Stomach (tissue), 4 donors: ENCODE results near the gene FBXL16.

Experiments
- EP300 ChIP-seq: sonication (generic); formaldehyde crosslinking; IDR thresholded peaks from one replicate; pipeline ENCODE4 v1.6.1; 2017; ENCODE audit warnings: antibody characterized with exemption
- POLR2A ChIP-seq, 4 donors: fragments of 450-650 bp; IDR thresholded peaks; one replicate each; pipeline ENCODE4 v1.6.1; 2016; ENCODE audit warnings: antibody characterized with exemption in 4 of 4, control low read depth in 2 of 4, mild to moderate bottlenecking in 1 of 4, moderate library complexity in 1 of 4
- POLR2AphosphoS5 ChIP-seq, 3 donors: sonication (generic); formaldehyde crosslinking; IDR thresholded peaks; one replicate each; pipeline ENCODE4 v1.6.1; 2016; ENCODE audit warnings: antibody characterized with exemption in 3 of 3
- TF ChIP-seq, protein P1 (sequence below), 7 experiments: fragments of 450-650 bp in 4 of 7; fragments of 200-600 bp in 3 of 7; sonication (generic) in 3 of 7; IDR thresholded peaks; one replicate each; pipeline ENCODE4 v1.5.1; 2016 to 2019; ENCODE audit warnings: antibody characterized with exemption in 7 of 7, control low read depth in 2 of 7, mild to moderate bottlenecking in 1 of 7

DNA sequence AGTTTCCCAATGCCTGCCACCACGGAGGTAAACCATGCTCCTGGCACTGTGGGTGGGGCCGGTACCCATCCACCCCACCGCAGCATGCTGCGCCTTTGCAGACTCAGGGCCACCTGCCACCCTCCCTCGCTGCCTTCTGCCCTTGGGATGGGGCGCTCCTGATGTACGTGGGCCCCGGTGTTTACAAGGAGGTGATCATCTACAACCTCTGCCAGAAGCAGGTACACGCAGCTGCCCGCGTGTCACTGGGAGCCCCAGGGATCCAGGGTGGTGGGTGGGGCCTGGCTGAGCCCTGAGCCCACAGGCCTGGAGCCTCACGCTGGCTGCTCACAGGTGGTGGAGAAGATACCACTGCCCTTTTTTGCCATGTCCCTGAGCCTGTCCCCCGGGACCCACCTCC is 39.0 kb downstream of the FBXL16 start:
- TF ChIP-seq POLR2A (IDR thresholded peaks at IDR 0.05) = no peak
- TF ChIP-seq, protein P1, sequence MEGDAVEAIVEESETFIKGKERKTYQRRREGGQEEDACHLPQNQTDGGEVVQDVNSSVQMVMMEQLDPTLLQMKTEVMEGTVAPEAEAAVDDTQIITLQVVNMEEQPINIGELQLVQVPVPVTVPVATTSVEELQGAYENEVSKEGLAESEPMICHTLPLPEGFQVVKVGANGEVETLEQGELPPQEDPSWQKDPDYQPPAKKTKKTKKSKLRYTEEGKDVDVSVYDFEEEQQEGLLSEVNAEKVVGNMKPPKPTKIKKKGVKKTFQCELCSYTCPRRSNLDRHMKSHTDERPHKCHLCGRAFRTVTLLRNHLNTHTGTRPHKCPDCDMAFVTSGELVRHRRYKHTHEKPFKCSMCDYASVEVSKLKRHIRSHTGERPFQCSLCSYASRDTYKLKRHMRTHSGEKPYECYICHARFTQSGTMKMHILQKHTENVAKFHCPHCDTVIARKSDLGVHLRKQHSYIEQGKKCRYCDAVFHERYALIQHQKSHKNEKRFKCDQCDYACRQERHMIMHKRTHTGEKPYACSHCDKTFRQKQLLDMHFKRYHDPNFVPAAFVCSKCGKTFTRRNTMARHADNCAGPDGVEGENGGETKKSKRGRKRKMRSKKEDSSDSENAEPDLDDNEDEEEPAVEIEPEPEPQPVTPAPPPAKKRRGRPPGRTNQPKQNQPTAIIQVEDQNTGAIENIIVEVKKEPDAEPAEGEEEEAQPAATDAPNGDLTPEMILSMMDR (IDR thresholded peaks at IDR 0.05) = no peak
- TF ChIP-seq POLR2AphosphoS5 (IDR thresholded peaks at IDR 0.05) = no peak
- TF ChIP-seq EP300 = no peak
